ENCODE results near the gene KSR2.

The KSR2 gene

DNA sequence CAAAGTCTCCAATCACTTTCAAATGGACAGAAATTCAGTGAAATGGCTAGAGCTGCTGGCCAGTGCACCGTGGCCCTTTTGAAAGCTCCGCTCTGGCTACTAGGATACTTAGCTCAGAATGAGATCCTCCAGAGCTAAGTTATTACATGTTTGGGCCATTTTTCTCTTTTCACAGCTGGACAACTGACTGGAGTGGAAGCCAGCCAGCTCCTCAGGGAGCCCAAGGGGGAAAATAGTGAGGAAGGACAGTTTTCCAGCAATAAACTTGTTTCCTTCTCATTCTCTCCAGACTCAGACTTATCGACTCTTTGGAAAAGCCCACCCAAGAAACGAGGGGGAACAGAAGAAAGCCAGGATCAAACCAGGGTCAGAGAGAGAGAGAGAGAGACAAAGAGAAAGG lies 266.0 kb downstream of the KSR2 start:
- in situ Hi-C loops (cut with HindIII; ENCODE audit: low sequenced_read_pairs), result no loop called here
- no peak overlapping the region for H3K4me3 ChIP-seq (ENCODE audit: low read depth, low read length)
- no peak for DNase-seq (ENCODE audit: low read depth, low spot score)
- TF ChIP-seq CTCF (IDR thresholded peaks at IDR 0.05; ENCODE audit: low read depth, low read length), result no peak

GRCh38 chr12:117699575-117699974 lies 269.2 kb downstream of the KSR2 start:
- no peak for TF ChIP-seq CTCF (IDR thresholded peaks at IDR 0.05; ENCODE audit: low read depth, low read length)
- in situ Hi-C loops (cut with HindIII; ENCODE audit: low sequenced_read_pairs), result no loop called here
- no peak overlapping the region for H3K4me3 ChIP-seq (ENCODE audit: low read depth, low read length)
- no peak for DNase-seq (ENCODE audit: low read depth, low spot score)

- no peak overlapping the region for H3K4me3 ChIP-seq (ENCODE audit: low read depth, low read length)
- DNase-seq (ENCODE audit: low read depth, low spot score), result no peak
- in situ Hi-C loops (cut with HindIII; ENCODE audit: low sequenced_read_pairs), result no loop called here
- TF ChIP-seq CTCF (IDR thresholded peaks at IDR 0.05; ENCODE audit: low read depth, low read length), result no peak
Measured at GRCh38 chr12:117699118-117699517, 269.7 kb downstream of the KSR2 start.

DNA sequence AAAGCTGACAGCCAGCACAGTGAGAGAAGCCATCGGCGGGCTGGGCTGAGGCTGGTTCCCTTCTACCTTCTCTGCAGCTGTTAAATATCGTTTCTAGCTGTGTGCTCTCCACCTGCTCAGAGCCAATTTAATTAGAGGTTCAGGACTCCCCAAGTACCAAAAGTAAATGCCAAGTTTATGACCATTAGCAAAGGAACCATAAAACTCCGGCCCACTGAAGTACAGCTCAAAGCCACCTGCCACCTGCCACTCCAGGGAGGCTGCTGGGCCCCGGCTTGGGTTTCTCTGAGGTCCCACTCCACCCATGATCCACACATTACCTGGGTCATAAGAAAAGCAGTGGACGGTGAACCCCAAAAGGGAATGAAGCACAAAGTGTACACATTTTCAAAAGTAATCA lies 272.8 kb downstream of the KSR2 start:
- in situ Hi-C loops (cut with HindIII; ENCODE audit: low sequenced_read_pairs), result no loop called here
- no peak for TF ChIP-seq CTCF (IDR thresholded peaks at IDR 0.05; ENCODE audit: low read depth, low read length)
- H3K4me3 ChIP-seq (ENCODE audit: low read depth, low read length), result no peak overlapping the region
- DNase-seq (ENCODE audit: low read depth, low spot score), result no peak

DNA sequence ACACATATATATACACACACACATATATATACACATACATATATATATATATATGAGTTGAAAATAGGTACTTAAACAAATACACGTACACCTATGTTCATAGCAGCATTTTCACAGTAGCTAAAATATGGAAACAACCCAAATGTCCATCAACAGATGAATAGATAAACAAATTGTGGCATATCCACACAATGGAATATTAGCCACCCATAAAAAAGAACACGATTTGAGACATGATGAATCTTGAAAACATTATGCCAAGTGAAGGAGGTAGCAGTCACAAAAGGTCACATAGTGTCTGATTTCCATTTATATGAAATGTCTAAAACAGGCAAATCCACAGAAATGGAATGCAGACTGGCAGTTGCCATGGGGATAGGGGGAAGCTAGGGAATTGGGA lies 276.3 kb downstream of the KSR2 start:
- TF ChIP-seq CTCF (IDR thresholded peaks at IDR 0.05; ENCODE audit: low read depth, low read length), result no peak
- in situ Hi-C loops (cut with HindIII; ENCODE audit: low sequenced_read_pairs), result no loop called here
- H3K4me3 ChIP-seq (ENCODE audit: low read depth, low read length), result no peak overlapping the region
- no peak for DNase-seq (ENCODE audit: low read depth, low spot score)

- TF ChIP-seq CTCF (IDR thresholded peaks at IDR 0.05; ENCODE audit: low read depth, low read length), result no peak
- in situ Hi-C loops (cut with HindIII; ENCODE audit: low sequenced_read_pairs), result no loop called here
- no peak overlapping the region for H3K4me3 ChIP-seq (ENCODE audit: low read depth, low read length)
- DNase-seq (ENCODE audit: low read depth, low spot score), result no peak
Measured at GRCh38 chr12:117689857-117690256, 278.9 kb downstream of the KSR2 start.

DNA sequence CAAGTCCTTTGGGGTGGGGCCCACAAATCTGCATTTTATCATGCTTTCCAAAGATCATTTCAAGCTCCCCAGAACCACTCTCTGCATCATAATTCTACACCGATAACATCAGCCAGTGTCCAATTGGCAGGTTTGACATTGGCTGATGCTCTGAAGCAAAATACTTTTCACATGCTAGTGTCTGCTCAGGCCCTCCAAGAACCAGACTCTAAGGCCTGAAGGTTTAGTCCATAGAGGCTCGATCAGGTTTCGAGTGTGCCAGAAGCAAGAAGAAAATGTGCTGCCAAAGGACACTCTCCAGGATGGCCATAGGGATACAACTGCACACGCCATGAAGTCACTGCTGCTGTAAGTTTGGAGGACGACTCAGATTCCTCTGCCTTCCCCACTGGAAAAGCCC lies 280.3 kb downstream of the KSR2 start:
- no peak for TF ChIP-seq CTCF (IDR thresholded peaks at IDR 0.05; ENCODE audit: low read depth, low read length)

More for the DNA sequence above, 280.3 kb downstream of the KSR2 start:
- in situ Hi-C loops (cut with HindIII; ENCODE audit: low sequenced_read_pairs), result no loop called here
- DNase-seq (ENCODE audit: low read depth, low spot score), result no peak
- H3K4me3 ChIP-seq (ENCODE audit: low read depth, low read length), result no peak overlapping the region

Data from astrocyte of the spinal cord (primary cell).